GM12878 (cell line): ENCODE results near the gene PPP5C. TPM values are rescaled to one million over a fixed set of nuclear protein-coding genes. Genes with fewer than 3 reads are reported as not detected.

ENCODE experiments used
- ATAC-seq: fragments of 200-7000 bp; cut with Tn5 transposase; 3 replicates; pipeline ENCODE4 v1.9.1; 2020; ENCODE audit warnings: mild to moderate bottlenecking, moderate library complexity
- BruUV-seq: library from RNA; stranded (reverse); fragments of 400-500 nt; replicated peaks from 2 replicates; lab custom pipeline; 2021; lab: Mats Ljungman, UMichigan
- CTCF ChIA-PET: fragments of 300-600 bp; sonication (Branson Sonifier 250); formaldehyde crosslinking; extraction: SDS; loops from one replicate; lab custom pipeline; 2021; ENCODE audit warnings: inconsistent platforms; lab: Yijun Ruan, JAX
- POLR2A ChIA-PET: fragments of 350-600 bp; formaldehyde crosslinking; extraction: SDS; loops from one replicate; lab custom pipeline; 2021; ENCODE audit warnings: inconsistent platforms; lab: Charles Lee
- RAD21 ChIA-PET: fragments of 300-600 bp; sonication (Branson Sonifier 250); formaldehyde crosslinking; loops from one replicate; lab custom pipeline; 2023; ENCODE audit warnings: antibody characterized with exemption; ENCODE audit not compliant: unreplicated experiment; lab: Charles Lee
- SMC1A ChIA-PET: fragments of 300-600 bp; sonication (Branson Sonifier 250); formaldehyde crosslinking; loops from one replicate; lab custom pipeline; 2023; ENCODE audit not compliant: unreplicated experiment, uncharacterized antibody; lab: Charles Lee
- DNase-seq: peaks from one replicate; pipeline ENCODE4 v3.0.0-alpha.2; 2011; ENCODE audit warnings: low read depth, low spot score
- FAIRE-seq: peaks from 3 replicates; lab custom pipeline; 2011; peaks lifted over from hg19 to GRCh38; lab: Jason Lieb, UNC
- H2AFZ ChIP-seq: 2 replicates; pipeline ENCODE4 v1.6.0; 2011; ENCODE audit warnings: low read depth, low read length, control low read depth; ENCODE audit not compliant: control insufficient read depth
- H3K27ac ChIP-seq: 2 replicates; pipeline ENCODE4 v1.5.1; 2011; ENCODE audit warnings: control low read depth; ENCODE audit not compliant: control insufficient read depth, insufficient read depth
- H3K27me3 ChIP-seq, 2 experiments: replicated peaks in 1 of 2; 2 replicates each; pipeline versions ENCODE4 v1.6.0 to v1.6.1; 2011; ENCODE audit warnings: low read length in 1 of 2; ENCODE audit not compliant: control insufficient read depth in 2 of 2, insufficient read depth in 2 of 2
- H3K36me3 ChIP-seq, 2 experiments: 2 replicates each; pipeline ENCODE4 v1.5.1; 2011; ENCODE audit warnings: low read length in 1 of 2; ENCODE audit not compliant: control insufficient read depth in 2 of 2, insufficient read depth in 2 of 2
- H3K4me1 ChIP-seq: 2 replicates; pipeline ENCODE4 v1.6.1; 2011; ENCODE audit warnings: mild to moderate bottlenecking, low read length, moderate library complexity, mixed read lengths; ENCODE audit not compliant: control insufficient read depth, insufficient read depth
- H3K4me2 ChIP-seq: 2 replicates; pipeline ENCODE4 v1.6.0; 2011; ENCODE audit warnings: control low read depth; ENCODE audit not compliant: control insufficient read depth, insufficient read depth
- H3K4me3 ChIP-seq: fragments of 200-600 bp; sonication (generic); 2 replicates; pipeline ENCODE4 v1.5.1; 2016
- H3K79me2 ChIP-seq: 2 replicates; pipeline ENCODE4 v1.6.0; 2011; ENCODE audit warnings: low read length; ENCODE audit not compliant: control insufficient read depth, insufficient read depth
- H3K9ac ChIP-seq: 2 replicates; pipeline ENCODE4 v1.8.0; 2011; ENCODE audit warnings: low read length, control low read depth, mixed read lengths; ENCODE audit not compliant: control insufficient read depth, insufficient read depth
- H3K9me3 ChIP-seq: replicated peaks from 3 replicates; pipeline ENCODE4 v1.5.1; 2011; ENCODE audit warnings: mild to moderate bottlenecking, low read length; ENCODE audit not compliant: control insufficient read depth, insufficient read depth
- H4K20me1 ChIP-seq: 2 replicates; pipeline ENCODE4 v1.6.0; 2011; ENCODE audit not compliant: control insufficient read depth, insufficient read depth
- CREB1 ChIP-seq: IDR thresholded peaks from 2 replicates; pipeline ENCODE4 v1.6.1; 2012; ENCODE audit warnings: low read depth, mild to moderate bottlenecking, inconsistent platforms
- DPF2 ChIP-seq: fragments of 450-650 bp; IDR thresholded peaks from 2 replicates; pipeline ENCODE4 v1.6.1; 2017; ENCODE audit warnings: mild to moderate bottlenecking
- GATAD2B ChIP-seq: fragments of 450-650 bp; conservative IDR thresholded peaks from 2 replicates; pipeline ENCODE4 v1.6.1; 2017; ENCODE audit warnings: low read depth, mild to moderate bottlenecking, moderate library complexity
- MTA3 ChIP-seq: IDR thresholded peaks from 2 replicates; pipeline ENCODE4 v1.6.1; 2012; ENCODE audit warnings: low read length, inconsistent platforms, borderline replicate concordance
- NBN ChIP-seq: fragments of 450-650 bp; IDR thresholded peaks from 2 replicates; pipeline ENCODE4 v1.6.1; 2016
- POLR2A ChIP-seq: IDR thresholded peaks from 2 replicates; pipeline ENCODE4 v1.6.1; 2011; ENCODE audit warnings: low read depth, mild to moderate bottlenecking, low read length
- TCF7 ChIP-seq: IDR thresholded peaks from 2 replicates; pipeline ENCODE4 v1.6.1; 2014; ENCODE audit warnings: antibody characterized with exemption, borderline replicate concordance
- YY1 ChIP-seq: IDR thresholded peaks from 2 replicates; pipeline ENCODE4 v1.6.1; 2011; ENCODE audit warnings: low read depth, mild to moderate bottlenecking, low read length
- ZBTB33 ChIP-seq: fragments of 450-650 bp; IDR thresholded peaks from 2 replicates; pipeline ENCODE4 v1.6.1; 2017; ENCODE audit warnings: mild to moderate bottlenecking
- ZBTB4 ChIP-seq: fragments of 450-650 bp; formaldehyde crosslinking; IDR thresholded peaks from 2 replicates; pipeline ENCODE4 v1.4.0; 2022; ENCODE audit warnings: mild to moderate bottlenecking, moderate library complexity
- ZNF24 ChIP-seq: fragments of 450-650 bp; IDR thresholded peaks from 2 replicates; pipeline ENCODE4 v1.6.1; 2017; ENCODE audit warnings: antibody characterized with exemption, mild to moderate bottlenecking
- ZNF622 ChIP-seq: fragments of 450-650 bp; IDR thresholded peaks from 2 replicates; pipeline ENCODE4 v1.6.1; 2017; ENCODE audit warnings: mild to moderate bottlenecking, inconsistent platforms
- WGBS: methylation state at CpG from one replicate; pipeline ENCODE4 v1.1.6; 2016; ENCODE audit warnings: low lambda C conversion rate; ENCODE audit not compliant: insufficient replicate concordance, insufficient coverage; ENCODE audit errors: missing lambda C conversion rate; 5-methylcytosine and 5-hydroxymethylcytosine counted together
- in situ Hi-C: fragments of 300-500 bp; cut with MboI; formaldehyde crosslinking; loops from 9 replicates; pipeline ENCODE4 v1.14.3; 2018; ENCODE audit warnings: mixed read lengths
- intact Hi-C: fragments of 100-400 bp; cut with micrococcal nuclease; formaldehyde crosslinking; loops from one replicate; pipeline ENCODE4 v1.14.2; 2022; ENCODE audit not compliant: unreplicated experiment
- polyA plus RNA-seq, 11 experiments: library from polyadenylated mRNA; depleted of rRNA in 4 of 11; unstranded in 6 of 11; stranded (reverse) in 5 of 11; fragments of >200 nt; fragmentation: Nextera tagmentation in 4 of 11; fragmentation: Illumina TruSeq in 1 of 11; extraction: Ambion mirVana in 4 of 11; extraction: Trizol in 1 of 11; gene quantifications; 1 replicate in 1 of 11; 2 replicates in 10 of 11; pipeline versions ENCODE4 v1.2.1 to v1.2.3, GENCODE V29; 2011 to 2016; ENCODE audit warnings: inconsistent platforms in 2 of 11, missing spikeins in 2 of 11, low read depth in 1 of 11
- total RNA-seq, 4 experiments: library from RNA; depleted of rRNA in 3 of 4; stranded (reverse); fragments of >200 nt in 3 of 4; fragmentation: Illumina TruSeq in 1 of 4; extraction: Trizol in 1 of 4; gene quantifications; 2 replicates each; pipeline versions ENCODE4 v1.2.1 to v1.2.3, GENCODE V29; 2013 to 2021
- TF ChIP-seq, protein P1 (sequence below): IDR thresholded peaks from 2 replicates; pipeline ENCODE4 v1.6.1; 2011; ENCODE audit warnings: mild to moderate bottlenecking, low read depth, low read length, moderate library complexity; ENCODE audit not compliant: insufficient replicate concordance
- TF ChIP-seq, protein P2 (sequence below): fragments of 450-650 bp; IDR thresholded peaks from 2 replicates; pipeline ENCODE4 v1.6.1; 2017; ENCODE audit warnings: borderline replicate concordance

Gene PPP5C
- total and polyA plus RNA-seq, 10 of the 15 experiments (the other 5 are each of a cell fraction or from before 2014, with no cell fraction given), result 1.1 to 154 (median 94.5) TPM

DNA sequence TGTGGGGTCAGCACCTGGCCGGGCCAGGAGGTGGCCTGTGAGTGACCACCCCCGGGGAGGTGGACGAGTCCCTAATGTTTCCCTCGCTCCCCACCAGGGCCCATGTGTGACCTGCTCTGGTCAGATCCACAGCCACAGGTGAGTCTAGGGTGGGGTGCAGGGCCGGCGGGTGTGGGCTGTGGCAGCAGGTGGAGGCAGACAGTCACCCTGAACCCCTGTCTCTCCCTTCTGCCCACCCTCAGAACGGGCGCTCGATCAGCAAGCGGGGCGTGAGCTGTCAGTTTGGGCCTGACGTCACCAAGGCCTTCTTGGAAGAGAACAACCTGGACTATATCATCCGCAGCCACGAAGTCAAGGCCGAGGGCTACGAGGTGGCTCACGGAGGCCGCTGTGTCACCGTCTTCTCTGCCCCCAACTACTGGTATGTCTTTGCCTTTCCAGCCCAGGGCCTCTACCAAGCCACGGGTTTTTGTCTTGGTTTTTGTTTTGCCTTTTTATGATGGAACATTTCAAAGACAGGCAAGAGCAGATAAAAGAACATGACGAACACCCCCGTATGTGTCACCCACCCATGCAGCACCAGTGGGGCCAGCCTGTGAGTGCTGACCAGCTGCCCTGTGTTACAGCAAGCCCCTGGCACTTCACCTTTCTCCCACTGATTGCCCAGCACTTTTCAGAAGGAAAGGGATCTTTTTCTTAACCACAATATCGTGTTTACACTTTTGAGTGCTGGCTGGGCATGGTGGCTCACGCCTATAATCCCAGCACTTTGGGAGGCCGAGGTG lies 41.6 kb downstream of the PPP5C start (continued):
- TF ChIP-seq ZBTB4 (no peak), CREB1 (no peak)
- TF ChIP-seq, protein P1, sequence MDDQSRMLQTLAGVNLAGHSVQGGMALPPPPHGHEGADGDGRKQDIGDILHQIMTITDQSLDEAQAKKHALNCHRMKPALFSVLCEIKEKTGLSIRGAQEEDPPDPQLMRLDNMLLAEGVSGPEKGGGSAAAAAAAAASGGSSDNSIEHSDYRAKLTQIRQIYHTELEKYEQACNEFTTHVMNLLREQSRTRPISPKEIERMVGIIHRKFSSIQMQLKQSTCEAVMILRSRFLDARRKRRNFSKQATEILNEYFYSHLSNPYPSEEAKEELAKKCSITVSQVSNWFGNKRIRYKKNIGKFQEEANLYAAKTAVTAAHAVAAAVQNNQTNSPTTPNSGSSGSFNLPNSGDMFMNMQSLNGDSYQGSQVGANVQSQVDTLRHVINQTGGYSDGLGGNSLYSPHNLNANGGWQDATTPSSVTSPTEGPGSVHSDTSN, result no peak

DNA sequence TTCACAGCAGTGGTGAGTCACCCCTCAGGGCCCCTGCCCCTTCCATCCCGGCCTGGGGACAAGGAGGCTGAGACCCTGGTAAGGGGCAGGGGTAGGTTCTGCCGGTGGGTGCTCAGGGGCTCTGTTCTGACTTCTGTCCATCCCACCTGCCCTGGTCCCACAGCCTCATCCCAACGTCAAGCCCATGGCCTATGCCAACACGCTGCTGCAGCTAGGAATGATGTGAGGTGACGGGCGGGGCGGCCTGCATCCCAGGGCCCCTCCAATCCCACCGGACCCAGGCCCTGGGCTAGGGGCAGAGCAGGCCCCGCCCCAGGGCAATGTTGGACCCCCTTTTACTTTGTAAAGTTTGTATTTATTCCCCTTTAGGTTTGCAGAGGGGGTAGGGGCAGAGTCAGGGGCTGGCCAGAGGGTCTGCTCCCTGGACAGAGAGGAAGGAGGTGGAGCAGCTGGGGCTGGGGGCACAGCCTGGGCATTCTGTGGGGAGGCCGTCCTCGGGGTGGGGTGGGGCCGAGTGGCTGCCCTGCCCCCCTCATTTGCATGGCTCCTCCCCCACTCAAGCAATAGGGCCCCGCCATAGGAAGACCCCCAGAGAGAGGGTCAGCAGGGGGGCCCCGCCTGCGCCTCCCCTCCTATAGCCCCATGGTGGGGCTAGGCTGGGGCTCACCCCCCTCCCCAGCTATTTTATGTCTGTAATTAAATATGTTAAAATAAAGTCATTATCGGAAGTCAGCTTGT lies 43.4 kb downstream of the PPP5C start:
- no peak overlapping the region for H3K4me2 ChIP-seq
- no peaks in the 10 kb centered on the region for H3K4me1 ChIP-seq
- no peak overlapping the region for H3K27ac ChIP-seq
- H2AFZ ChIP-seq, result no peak overlapping the region
- no peaks in the 10 kb centered on the region for H3K27me3 ChIP-seq
- FAIRE-seq (no peak), DNase-seq (no peak), ATAC-seq (no peak)
- H4K20me1 ChIP-seq, result no peaks in the 10 kb centered on the region
- SMC1A ChIA-PET, result no interaction called here
- H3K9me3 ChIP-seq, result no peaks in the 10 kb centered on the region
- CTCF ChIA-PET, result interaction anchor here (1.2 kb wide), 1 partner anchor 9 kb away, joined by 3 read pairs; no protein-coding TSS in a partner anchor
- RAD21 ChIA-PET, result no interaction called here
- intact Hi-C loops (loop anchor here (10.0 kb wide), 1 partner anchor 105 kb away; no protein-coding TSS in a partner anchor), in situ Hi-C loops (no loop called here)
- no TSS peak for BruUV-seq
- WGBS, result 92% methylated on average over 16 of the region's 16 CpGs
- POLR2A ChIA-PET, result interaction anchor here (0.6 kb wide), 1 partner anchor 43 kb away, joined by 3 read pairs; no protein-coding TSS in a partner anchor
- no peak overlapping the region for H3K9ac ChIP-seq
- no peaks in the 10 kb centered on the region for H3K79me2 ChIP-seq
- no peak overlapping the region for H3K4me3 ChIP-seq
- peaks cover 30 to 42% of the 10 kb centered on the region in 2 experiments for H3K36me3 ChIP-seq
- TF ChIP-seq DPF2 (no peak), ZNF622 (no peak), MTA3 (no peak), POLR2A (no peak), GATAD2B (no peak), ZBTB33 (no peak), TCF7 (no peak), ZNF24 (no peak), NBN (no peak), YY1 (no peak)
- TF ChIP-seq, protein P2, sequence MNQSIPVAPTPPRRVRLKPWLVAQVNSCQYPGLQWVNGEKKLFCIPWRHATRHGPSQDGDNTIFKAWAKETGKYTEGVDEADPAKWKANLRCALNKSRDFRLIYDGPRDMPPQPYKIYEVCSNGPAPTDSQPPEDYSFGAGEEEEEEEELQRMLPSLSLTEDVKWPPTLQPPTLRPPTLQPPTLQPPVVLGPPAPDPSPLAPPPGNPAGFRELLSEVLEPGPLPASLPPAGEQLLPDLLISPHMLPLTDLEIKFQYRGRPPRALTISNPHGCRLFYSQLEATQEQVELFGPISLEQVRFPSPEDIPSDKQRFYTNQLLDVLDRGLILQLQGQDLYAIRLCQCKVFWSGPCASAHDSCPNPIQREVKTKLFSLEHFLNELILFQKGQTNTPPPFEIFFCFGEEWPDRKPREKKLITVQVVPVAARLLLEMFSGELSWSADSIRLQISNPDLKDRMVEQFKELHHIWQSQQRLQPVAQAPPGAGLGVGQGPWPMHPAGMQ, result no peak
